WERI-Rb-1 (cell line): ENCODE measurements around the gene NFKB1.

Source experiments
- DNase-seq: peaks from one replicate; pipeline ENCODE4 v3.0.0-alpha.2; 2020
- H3K27ac ChIP-seq: fragments of 250-450 bp; sonication (Bioruptor Pico); 2 replicates; pipeline ENCODE4 v1.5.1; 2020; ENCODE audit warnings: mild to moderate bottlenecking, moderate library complexity
- H3K27me3 ChIP-seq: fragments of 250-450 bp; sonication (Bioruptor Pico); 2 replicates; pipeline ENCODE4 v1.5.1; 2021; ENCODE audit warnings: mild to moderate bottlenecking, low read depth, moderate library complexity; ENCODE audit not compliant: insufficient read depth, severe bottlenecking
- H3K36me3 ChIP-seq: fragments of 250-450 bp; sonication (Bioruptor Pico); 2 replicates; pipeline ENCODE4 v1.5.1; 2020; ENCODE audit warnings: mild to moderate bottlenecking, moderate library complexity
- H3K4me3 ChIP-seq: 2 replicates; pipeline ENCODE4 v1.5.1; 2011; ENCODE audit warnings: low read depth, mild to moderate bottlenecking, control low read depth, low read length
- H3K9me3 ChIP-seq: fragments of 250-450 bp; sonication (Bioruptor Pico); 2 replicates; pipeline ENCODE4 v1.5.1; 2021; ENCODE audit warnings: mild to moderate bottlenecking, moderate library complexity; ENCODE audit not compliant: severe bottlenecking
- CTCF ChIP-seq: IDR thresholded peaks from 2 replicates; pipeline ENCODE4 v1.5.1; 2011; ENCODE audit warnings: low read depth, mild to moderate bottlenecking, control low read depth, inconsistent platforms, low read length

Gene NFKB1

DNA sequence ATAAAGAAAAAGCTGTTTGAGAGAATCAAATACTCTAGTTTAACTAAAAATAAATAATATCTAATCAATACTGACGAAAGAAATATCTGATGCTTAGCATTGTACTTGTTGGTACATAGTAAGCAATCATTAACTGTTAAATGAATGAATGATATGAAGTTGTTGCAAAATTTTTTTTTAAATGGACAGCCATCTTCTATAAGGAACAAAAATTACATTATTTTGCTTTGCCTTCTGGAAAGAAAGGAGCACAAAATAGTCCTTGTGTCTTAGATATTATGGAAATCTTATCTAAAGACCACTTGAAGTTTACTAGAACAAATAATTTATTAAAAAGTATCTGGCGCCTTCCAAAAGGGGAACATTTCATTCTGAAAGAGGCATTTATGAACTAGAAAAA is 4.5 kb downstream of the NFKB1 start:
- Histone ChIP-seq H3K36me3 (no peaks in the 10 kb centered on the region; the same call in 1 of the 2 replicates), H3K27me3 (no peaks in the 10 kb centered on the region), H3K27ac (no peak overlapping the region), H3K9me3 (no peaks in the 10 kb centered on the region), H3K4me3 (no peak overlapping the region)
- TF ChIP-seq CTCF, result no peak
- no peak for DNase-seq

DNA sequence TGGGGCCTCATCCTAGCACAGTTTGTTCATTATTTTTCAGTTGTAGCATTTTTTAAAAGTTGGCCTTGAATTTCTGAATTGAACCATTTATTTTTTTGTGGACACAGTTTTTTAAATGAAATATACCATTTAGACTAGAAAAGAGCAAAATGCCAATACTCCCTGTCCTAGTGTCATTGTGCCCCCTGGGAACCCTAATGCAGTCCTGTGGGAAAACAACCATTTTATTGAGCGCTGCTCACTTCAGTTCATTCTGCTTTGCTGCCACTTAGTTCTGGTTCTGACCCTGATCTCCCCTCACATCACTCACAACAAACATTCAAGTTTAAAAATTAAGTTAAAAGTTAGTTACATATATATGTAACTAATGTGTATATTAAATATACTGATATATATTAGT is 5.4 kb downstream of the NFKB1 start:
- H3K4me3 ChIP-seq, result no peak overlapping the region
- no peaks in the 10 kb centered on the region for H3K9me3 ChIP-seq
- no peak for TF ChIP-seq CTCF
- no peak for DNase-seq
- H3K27ac ChIP-seq, result no peak overlapping the region
- H3K36me3 ChIP-seq, result no peaks in the 10 kb centered on the region; the same call in 1 of the 2 replicates
- no peaks in the 10 kb centered on the region for H3K27me3 ChIP-seq

- H3K9me3 ChIP-seq, result peaks cover 3% of the 10 kb centered on the region
- no peaks in the 10 kb centered on the region for H3K27me3 ChIP-seq
- H3K27ac ChIP-seq, result no peak overlapping the region
- no peak for DNase-seq
- no peak overlapping the region for H3K4me3 ChIP-seq
- no peak for TF ChIP-seq CTCF
- no peaks in the 10 kb centered on the region for H3K36me3 ChIP-seq
Observed at GRCh38 chr4:102511830-102512605, 10.9 kb downstream of the NFKB1 start.

DNA sequence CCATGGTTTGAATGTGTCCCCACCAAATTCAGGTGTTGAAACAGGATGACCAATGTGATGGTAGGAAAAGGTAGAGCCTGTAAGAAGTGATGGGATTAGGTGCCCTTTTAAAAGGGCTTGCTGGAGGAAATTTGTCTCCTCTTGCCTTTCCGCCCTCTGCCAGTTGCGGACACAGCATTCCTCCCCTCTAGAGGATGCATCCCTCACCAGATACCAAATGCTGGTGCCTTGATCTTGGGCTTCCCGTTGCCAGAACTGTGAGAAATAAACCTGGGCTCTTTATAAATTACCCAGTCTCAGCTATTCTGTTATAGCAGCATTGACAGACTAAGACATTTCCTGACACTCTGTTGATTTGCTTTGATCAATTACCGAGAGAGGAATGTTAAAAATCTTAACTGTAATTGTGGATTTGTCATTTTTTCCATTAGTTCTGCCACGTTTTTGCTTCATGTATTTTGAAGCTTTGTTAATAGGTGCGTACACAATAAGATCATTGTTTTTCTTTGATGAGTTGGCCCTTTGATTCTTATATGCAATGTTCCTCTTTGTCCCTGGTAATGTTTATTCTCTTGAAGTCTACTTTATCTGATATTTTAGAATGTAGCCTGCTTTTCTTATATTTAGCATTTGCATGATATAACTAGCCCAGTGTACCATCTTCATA is 13.3 kb downstream of the NFKB1 start:
- no peak for DNase-seq
- no peak for TF ChIP-seq CTCF
- Histone ChIP-seq H3K27me3 (no peaks in the 10 kb centered on the region), H3K27ac (no peak overlapping the region), H3K9me3 (peaks cover 3% of the 10 kb centered on the region), H3K4me3 (no peak overlapping the region), H3K36me3 (no peaks in the 10 kb centered on the region)

DNA sequence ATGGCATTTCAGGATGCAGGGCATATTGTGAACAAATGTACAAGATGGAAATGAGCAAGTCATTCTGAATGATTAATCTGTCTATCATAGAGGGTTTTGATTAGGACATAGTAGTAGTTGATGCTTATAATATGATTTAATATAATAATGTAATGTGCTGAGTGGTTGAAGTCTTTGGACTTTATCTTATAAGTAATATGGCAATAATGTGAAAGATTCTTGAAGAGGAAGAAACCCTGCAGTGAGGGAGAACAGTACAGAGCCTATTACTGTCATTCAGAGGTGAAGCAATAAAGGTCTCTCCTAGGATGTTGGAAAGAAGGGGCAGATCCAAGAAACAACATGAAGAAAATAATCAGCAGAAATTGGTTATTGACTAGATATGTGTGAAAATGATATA is 16.6 kb downstream of the NFKB1 start:
- no peak overlapping the region for H3K27ac ChIP-seq
- H3K36me3 ChIP-seq, result no peaks in the 10 kb centered on the region
- H3K4me3 ChIP-seq, result no peak overlapping the region
- H3K27me3 ChIP-seq, result no peaks in the 10 kb centered on the region
- DNase-seq, result no peak
- peaks cover 3% of the 10 kb centered on the region for H3K9me3 ChIP-seq
- TF ChIP-seq CTCF, result no peak
